ENCODE measurements around the gene C6orf141. TPM values are rescaled to one million over a fixed set of nuclear protein-coding genes. Genes with fewer than 3 reads are reported as not detected.

The C6orf141 gene
- total RNA-seq, 1 donor from 2014 or later: not detected

GRCh38 chr6:49514571-49515484 is 35.6 kb upstream of the C6orf141 start:
- no peak for DNase-seq (ENCODE audit: low spot score in 2 of 2)
- Histone ChIP-seq H3K9me3 (no peaks in the 10 kb centered on the region), H3K27me3 (no peaks in the 10 kb centered on the region), H3K4me1 (no peaks in the 10 kb centered on the region), H3K4me3 (no peak overlapping the region), H3K27ac (no peak overlapping the region), H3K36me3 (no peaks in the 10 kb centered on the region)
- no peak for TF ChIP-seq CTCF (IDR thresholded peaks at IDR 0.05)
- intact Hi-C loops (cut with DNase I): no loop called here

- Histone ChIP-seq H3K4me1 (no peaks in the 10 kb centered on the region), H3K36me3 (no peaks in the 10 kb centered on the region), H3K9me3 (no peaks in the 10 kb centered on the region), H3K27ac (no peak overlapping the region), H3K27me3 (no peaks in the 10 kb centered on the region), H3K4me3 (no peak overlapping the region)
- intact Hi-C loops (cut with DNase I): no loop called here
- no peak for TF ChIP-seq CTCF (IDR thresholded peaks at IDR 0.05)
- no peak for DNase-seq (ENCODE audit: low spot score in 2 of 2)
These were observed 34.9 kb upstream of the C6orf141 start for GRCh38 chr6:49515485-49516146.

- no peaks in the 10 kb centered on the region for H3K9me3 ChIP-seq
- no peaks in the 10 kb centered on the region for H3K4me1 ChIP-seq
- H3K4me3 ChIP-seq: no peak overlapping the region
- no peak for DNase-seq (ENCODE audit: low spot score in 2 of 2)
- TF ChIP-seq CTCF (IDR thresholded peaks at IDR 0.05): no peak
- H3K27ac ChIP-seq: no peak overlapping the region
- intact Hi-C loops (cut with DNase I): no loop called here
- H3K27me3 ChIP-seq: no peaks in the 10 kb centered on the region
- no peaks in the 10 kb centered on the region for H3K36me3 ChIP-seq
These were observed 34.3 kb upstream of the C6orf141 start for GRCh38 chr6:49516147-49516505.

GRCh38 chr6:49517919-49518318 is 32.5 kb upstream of the C6orf141 start:
- DNase-seq (ENCODE audit: low spot score in 2 of 2): no peak
- H3K36me3 ChIP-seq: no peaks in the 10 kb centered on the region
- no peak for TF ChIP-seq CTCF (IDR thresholded peaks at IDR 0.05)
- no peak overlapping the region for H3K27ac ChIP-seq
- intact Hi-C loops (cut with DNase I): no loop called here
- no peaks in the 10 kb centered on the region for H3K9me3 ChIP-seq
- no peak overlapping the region for H3K4me3 ChIP-seq
- no peaks in the 10 kb centered on the region for H3K27me3 ChIP-seq
- H3K4me1 ChIP-seq: no peaks in the 10 kb centered on the region

GRCh38 chr6:49519660-49520059 is 30.8 kb upstream of the C6orf141 start:
- intact Hi-C loops (cut with DNase I): no loop called here
- Histone ChIP-seq H3K9me3 (no peaks in the 10 kb centered on the region), H3K27me3 (no peaks in the 10 kb centered on the region), H3K36me3 (no peaks in the 10 kb centered on the region), H3K4me3 (no peak overlapping the region), H3K27ac (no peak overlapping the region), H3K4me1 (no peaks in the 10 kb centered on the region)
- no peak for TF ChIP-seq CTCF (IDR thresholded peaks at IDR 0.05)
- DNase-seq (ENCODE audit: low spot score in 2 of 2): no peak
